ENCODE measurements around the gene VAT1L.

GRCh38 chr16:77745972-77746371, 42.4 kb upstream of the VAT1L start:
- TF ChIP-seq EZH2 (IDR thresholded peaks at IDR 0.05; ENCODE audit: insufficient read depth, poor library complexity, severe bottlenecking) (no peak), EZH2phosphoT487 (IDR thresholded peaks at IDR 0.05; ENCODE audit: insufficient read depth, low read depth) (no peak)
